ENCODE measurements around the gene CALML3.

The CALML3 gene

DNA sequence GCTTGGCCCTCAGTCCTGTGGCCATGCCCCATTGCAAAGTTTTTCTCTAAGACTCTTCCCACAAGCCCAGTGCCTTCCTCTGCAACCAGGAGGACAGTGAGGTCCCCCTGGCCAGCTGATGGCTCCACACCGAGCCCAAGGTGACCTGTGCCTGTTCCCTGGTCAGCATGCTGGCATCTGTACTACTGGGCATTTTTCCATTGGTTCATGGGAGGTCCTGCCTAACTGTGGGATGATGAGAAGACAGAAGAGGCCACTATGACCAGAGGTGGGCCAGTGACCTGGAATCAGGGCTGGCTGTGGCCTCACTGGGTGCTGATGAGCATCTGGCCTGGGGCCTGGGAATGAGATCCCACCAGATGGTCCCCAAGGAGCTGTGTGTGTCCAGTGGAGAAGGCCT, 20.2 kb downstream of the CALML3 start:
- TF ChIP-seq CREB1 (IDR thresholded peaks at IDR 0.05; ENCODE audit: low read depth), result no peak
- TF ChIP-seq, protein P1, sequence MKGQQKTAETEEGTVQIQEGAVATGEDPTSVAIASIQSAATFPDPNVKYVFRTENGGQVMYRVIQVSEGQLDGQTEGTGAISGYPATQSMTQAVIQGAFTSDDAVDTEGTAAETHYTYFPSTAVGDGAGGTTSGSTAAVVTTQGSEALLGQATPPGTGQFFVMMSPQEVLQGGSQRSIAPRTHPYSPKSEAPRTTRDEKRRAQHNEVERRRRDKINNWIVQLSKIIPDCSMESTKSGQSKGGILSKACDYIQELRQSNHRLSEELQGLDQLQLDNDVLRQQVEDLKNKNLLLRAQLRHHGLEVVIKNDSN (IDR thresholded peaks at IDR 0.05), result no peak
- TF ChIP-seq TAF1 (IDR thresholded peaks at IDR 0.05; ENCODE audit: low read depth), result no peak
- no peak for TF ChIP-seq TCF12 (IDR thresholded peaks at IDR 0.05; ENCODE audit: low read depth)
- TF ChIP-seq TEAD4 (IDR thresholded peaks at IDR 0.05), result no peak
- no peak for TF ChIP-seq RAD21 (IDR thresholded peaks at IDR 0.05; ENCODE audit: low read depth)
- TF ChIP-seq EP300 (IDR thresholded peaks at IDR 0.05; ENCODE audit: borderline replicate concordance), result no peak
- no peak for TF ChIP-seq YY1 (IDR thresholded peaks at IDR 0.05; ENCODE audit: low read depth)
- TF ChIP-seq REST (IDR thresholded peaks at IDR 0.05; ENCODE audit: low read depth), result no peak
- TF ChIP-seq CEBPB (IDR thresholded peaks at IDR 0.05), result no peak
- no peak for TF ChIP-seq EGR1 (IDR thresholded peaks at IDR 0.05)
- no peak for TF ChIP-seq FOXM1 (IDR thresholded peaks at IDR 0.05; ENCODE audit: borderline replicate concordance, low read depth)
- TF ChIP-seq MAX (IDR thresholded peaks at IDR 0.05), result no peak
- TF ChIP-seq ZBTB7A (IDR thresholded peaks at IDR 0.05; ENCODE audit: low read depth), result no peak
- no peak for TF ChIP-seq NFIC (IDR thresholded peaks at IDR 0.05)

- no peak for TF ChIP-seq EP300 (IDR thresholded peaks at IDR 0.05; ENCODE audit: borderline replicate concordance)
- TF ChIP-seq, protein P1 (IDR thresholded peaks at IDR 0.05), result no peak
- TF ChIP-seq FOXM1 (IDR thresholded peaks at IDR 0.05; ENCODE audit: borderline replicate concordance, low read depth), result no peak
- no peak for TF ChIP-seq MAX (IDR thresholded peaks at IDR 0.05)
- TF ChIP-seq ZBTB7A (IDR thresholded peaks at IDR 0.05; ENCODE audit: low read depth), result no peak
- no peak for TF ChIP-seq YY1 (IDR thresholded peaks at IDR 0.05; ENCODE audit: low read depth)
- TF ChIP-seq TCF12 (IDR thresholded peaks at IDR 0.05; ENCODE audit: low read depth), result no peak
- no peak for TF ChIP-seq TAF1 (IDR thresholded peaks at IDR 0.05; ENCODE audit: low read depth)
- no peak for TF ChIP-seq CEBPB (IDR thresholded peaks at IDR 0.05)
- TF ChIP-seq NFIC (IDR thresholded peaks at IDR 0.05), result no peak
- TF ChIP-seq TEAD4 (IDR thresholded peaks at IDR 0.05), result no peak
Measured at GRCh38 chr10:5545426-5545777, 20.6 kb downstream of the CALML3 start.

- TF ChIP-seq MAX (IDR thresholded peaks at IDR 0.05) (no peak), EP300 (IDR thresholded peaks at IDR 0.05; ENCODE audit: borderline replicate concordance) (no peak), TCF12 (IDR thresholded peaks at IDR 0.05; ENCODE audit: low read depth) (no peak), CEBPB (IDR thresholded peaks at IDR 0.05) (no peak)
Measured at GRCh38 chr10:5545778-5546710, 21.3 kb downstream of the CALML3 start.

- TF ChIP-seq MAX (IDR thresholded peaks at IDR 0.05) (no peak), TEAD4 (IDR thresholded peaks at IDR 0.05) (no peak), CEBPB (IDR thresholded peaks at IDR 0.05) (peak; percentile 92), TCF12 (IDR thresholded peaks at IDR 0.05; ENCODE audit: low read depth) (no peak), FOXM1 (IDR thresholded peaks at IDR 0.05; ENCODE audit: borderline replicate concordance, low read depth) (no peak)
Measured at GRCh38 chr10:5546891-5547680, 22.3 kb downstream of the CALML3 start.

DNA sequence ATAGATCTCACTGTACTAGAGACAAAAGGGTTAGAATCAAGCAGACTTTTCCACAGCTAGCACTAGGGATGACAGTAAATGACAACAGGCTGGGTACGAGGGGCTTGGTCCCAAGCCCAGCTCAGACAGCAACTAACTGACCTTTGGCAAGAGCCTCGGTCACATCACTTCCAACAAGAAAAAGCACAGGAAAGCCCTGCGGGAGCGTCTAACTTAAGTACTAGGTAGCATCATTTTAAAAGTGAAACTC, 22.8 kb downstream of the CALML3 start:
- TF ChIP-seq, protein P1 (IDR thresholded peaks at IDR 0.05), result no peak
- no peak for TF ChIP-seq TAF1 (IDR thresholded peaks at IDR 0.05; ENCODE audit: low read depth)
- TF ChIP-seq CREB1 (IDR thresholded peaks at IDR 0.05; ENCODE audit: low read depth), result no peak
- TF ChIP-seq CEBPB (IDR thresholded peaks at IDR 0.05), result no peak
- no peak for TF ChIP-seq RAD21 (IDR thresholded peaks at IDR 0.05; ENCODE audit: low read depth)
- no peak for TF ChIP-seq TEAD4 (IDR thresholded peaks at IDR 0.05)
- no peak for TF ChIP-seq REST (IDR thresholded peaks at IDR 0.05; ENCODE audit: low read depth)
- no peak for TF ChIP-seq TCF12 (IDR thresholded peaks at IDR 0.05; ENCODE audit: low read depth)
- no peak for TF ChIP-seq EP300 (IDR thresholded peaks at IDR 0.05; ENCODE audit: borderline replicate concordance)
- TF ChIP-seq ZBTB7A (IDR thresholded peaks at IDR 0.05; ENCODE audit: low read depth), result no peak
- TF ChIP-seq FOXM1 (IDR thresholded peaks at IDR 0.05; ENCODE audit: borderline replicate concordance, low read depth), result no peak
- TF ChIP-seq NFIC (IDR thresholded peaks at IDR 0.05), result no peak

All from Ishikawa (cell line).